Activated naive CD4-positive, alpha-beta T cell treated with anti-CD3 and anti-CD28 coated beads, Interleukin-2, amount 50 U/mL, for 24 hours (primary cell): ENCODE results near the gene SLC7A10.

Experiments
- H3K27ac Mint-ChIP-seq: one replicate; pipeline ENCODE4 v1.8.0; 2021; ENCODE audit warnings: mild to moderate bottlenecking, mixed read lengths
- H3K27me3 Mint-ChIP-seq: one replicate; pipeline ENCODE4 v1.8.0; 2021; ENCODE audit warnings: mixed read lengths
- H3K36me3 Mint-ChIP-seq: one replicate; pipeline ENCODE4 v1.8.0; 2021; ENCODE audit warnings: mixed read lengths
- H3K4me1 Mint-ChIP-seq: one replicate; pipeline ENCODE4 v1.8.0; 2021; ENCODE audit warnings: mixed read lengths
- H3K4me3 Mint-ChIP-seq: one replicate; pipeline ENCODE4 v1.8.0; 2021; ENCODE audit warnings: mild to moderate bottlenecking, mixed read lengths
- H3K9me3 Mint-ChIP-seq: one replicate; pipeline ENCODE4 v1.8.0; 2021; ENCODE audit warnings: mixed read lengths

Gene SLC7A10

GRCh38 chr19:33225458-33225926 is at the start of gene SLC7A10:
Gene SLC7A10, minus strand, starts transcription at chr19:33225850. Its CDS starts 147 bp downstream, at chr19:33225703.
- Mint-ChIP-seq H3K4me1 (peaks cover 11% of the 10 kb centered on the region), H3K27ac (no peak within 1 kb of the TSS), H3K9me3 (peaks cover 13% of the 10 kb centered on the region), H3K36me3 (peaks cover 11% of the 10 kb centered on the region), H3K27me3 (peaks cover 38% of the 10 kb centered on the region), H3K4me3 (peak within 1 kb of the TSS; percentile 72)

GRCh38 chr19:33274663-33275558 is 49.3 kb upstream of the SLC7A10 start:
- Mint-ChIP-seq H3K36me3 (no peaks in the 10 kb centered on the region), H3K4me3 (no peak overlapping the region), H3K27me3 (no peaks in the 10 kb centered on the region), H3K9me3 (no peaks in the 10 kb centered on the region), H3K4me1 (peaks cover 6% of the 10 kb centered on the region), H3K27ac (no peak overlapping the region)

- Mint-ChIP-seq H3K27me3 (no peaks in the 10 kb centered on the region), H3K36me3 (no peaks in the 10 kb centered on the region), H3K9me3 (no peaks in the 10 kb centered on the region), H3K4me3 (no peak overlapping the region), H3K27ac (no peak overlapping the region), H3K4me1 (peaks cover 6% of the 10 kb centered on the region)
Observed at GRCh38 chr19:33273881-33274662, 48.4 kb upstream of the SLC7A10 start.

- Mint-ChIP-seq H3K36me3 (no peaks in the 10 kb centered on the region), H3K9me3 (no peaks in the 10 kb centered on the region), H3K27ac (no peak overlapping the region), H3K27me3 (no peaks in the 10 kb centered on the region), H3K4me3 (no peak overlapping the region), H3K4me1 (peaks cover 6% of the 10 kb centered on the region)
Observed at GRCh38 chr19:33273065-33273736, 47.6 kb upstream of the SLC7A10 start.

- H3K9me3 Mint-ChIP-seq = no peaks in the 10 kb centered on the region
- peaks cover 6% of the 10 kb centered on the region for H3K4me1 Mint-ChIP-seq
- H3K27me3 Mint-ChIP-seq = no peaks in the 10 kb centered on the region
- H3K36me3 Mint-ChIP-seq = no peaks in the 10 kb centered on the region
- H3K27ac Mint-ChIP-seq = no peak overlapping the region
- no peak overlapping the region for H3K4me3 Mint-ChIP-seq
Observed at GRCh38 chr19:33271246-33272021, 45.8 kb upstream of the SLC7A10 start.

GRCh38 chr19:33270769-33271168 is 45.1 kb upstream of the SLC7A10 start:
- Mint-ChIP-seq H3K4me3 (no peak overlapping the region), H3K4me1 (peaks cover 6% of the 10 kb centered on the region), H3K27ac (no peak overlapping the region), H3K27me3 (no peaks in the 10 kb centered on the region), H3K9me3 (no peaks in the 10 kb centered on the region), H3K36me3 (no peaks in the 10 kb centered on the region)

- H3K27ac Mint-ChIP-seq = no peak overlapping the region
- H3K36me3 Mint-ChIP-seq = no peaks in the 10 kb centered on the region
- H3K27me3 Mint-ChIP-seq = no peaks in the 10 kb centered on the region
- H3K9me3 Mint-ChIP-seq = no peaks in the 10 kb centered on the region
- H3K4me1 Mint-ChIP-seq = peaks cover 2% of the 10 kb centered on the region
- no peak overlapping the region for H3K4me3 Mint-ChIP-seq
Observed at GRCh38 chr19:33269016-33269415, 43.4 kb upstream of the SLC7A10 start.

GRCh38 chr19:33268162-33268991 is 42.7 kb upstream of the SLC7A10 start:
- Mint-ChIP-seq H3K4me3 (no peak overlapping the region), H3K27ac (no peak overlapping the region), H3K4me1 (no peaks in the 10 kb centered on the region), H3K36me3 (no peaks in the 10 kb centered on the region), H3K9me3 (no peaks in the 10 kb centered on the region), H3K27me3 (no peaks in the 10 kb centered on the region)

GRCh38 chr19:33267706-33268105 is 42.1 kb upstream of the SLC7A10 start:
- Mint-ChIP-seq H3K36me3 (no peaks in the 10 kb centered on the region), H3K4me1 (no peaks in the 10 kb centered on the region), H3K9me3 (no peaks in the 10 kb centered on the region), H3K4me3 (no peak overlapping the region), H3K27ac (no peak overlapping the region), H3K27me3 (peaks cover under 1% of the 10 kb centered on the region)

- Mint-ChIP-seq H3K4me3 (no peak overlapping the region), H3K36me3 (no peaks in the 10 kb centered on the region), H3K27ac (no peak overlapping the region), H3K9me3 (no peaks in the 10 kb centered on the region), H3K27me3 (peaks cover 4% of the 10 kb centered on the region), H3K4me1 (peaks cover 3% of the 10 kb centered on the region)
Observed at GRCh38 chr19:33266974-33267484, 41.4 kb upstream of the SLC7A10 start.

- H3K27me3 Mint-ChIP-seq = peaks cover 5% of the 10 kb centered on the region
- H3K4me1 Mint-ChIP-seq = peaks cover 8% of the 10 kb centered on the region
Observed at GRCh38 chr19:33264881-33265445, 39.3 kb upstream of the SLC7A10 start.

GRCh38 chr19:33263325-33264023 is 37.8 kb upstream of the SLC7A10 start:
- Mint-ChIP-seq H3K9me3 (peaks cover 1% of the 10 kb centered on the region), H3K4me1 (peaks cover 8% of the 10 kb centered on the region), H3K27ac (no peak overlapping the region)

More at GRCh38 chr19:33264881-33265445, 39.3 kb upstream of the SLC7A10 start:
- no peak overlapping the region for H3K27ac Mint-ChIP-seq
- H3K36me3 Mint-ChIP-seq = no peaks in the 10 kb centered on the region
- H3K4me3 Mint-ChIP-seq = no peak overlapping the region
- H3K9me3 Mint-ChIP-seq = no peaks in the 10 kb centered on the region

GRCh38 chr19:33261511-33262189 is 36.0 kb upstream of the SLC7A10 start:
- H3K27ac Mint-ChIP-seq = no peak overlapping the region
- H3K4me3 Mint-ChIP-seq = no peak overlapping the region
- peaks cover 5% of the 10 kb centered on the region for H3K27me3 Mint-ChIP-seq
- peaks cover 8% of the 10 kb centered on the region for H3K4me1 Mint-ChIP-seq
- H3K9me3 Mint-ChIP-seq = peaks cover 8% of the 10 kb centered on the region
- no peaks in the 10 kb centered on the region for H3K36me3 Mint-ChIP-seq

More at GRCh38 chr19:33263325-33264023, 37.8 kb upstream of the SLC7A10 start:
- H3K27me3 Mint-ChIP-seq = peaks cover 5% of the 10 kb centered on the region
- H3K36me3 Mint-ChIP-seq = no peaks in the 10 kb centered on the region
- no peak overlapping the region for H3K4me3 Mint-ChIP-seq
